Pancreas (tissue), 10 donors: ENCODE results near the gene TIE1. TPM values are rescaled to one million over a fixed set of nuclear protein-coding genes. Genes with fewer than 3 reads are reported as not detected.

Source experiments
- ATAC-seq, 4 donors: fragments of 200-7000 bp; cut with Tn5 transposase; one replicate each; pipeline versions ENCODE4 v1.8.0 to v1.9.1; 2020; ENCODE audit warnings: mild to moderate bottlenecking in 4 of 4, moderate library complexity in 4 of 4
- DNase-seq, 6 donors: peaks; one replicate each; pipeline ENCODE4 v3.0.0-alpha.2; 2020
- FAIRE-seq: peaks from 2 replicates; lab custom pipeline; 2012; peaks lifted over from hg19 to GRCh38; lab: Jason Lieb, UNC
- H3K27ac ChIP-seq, 4 donors: fragments of 200-600 bp; sonication (generic); 1 replicate in 3 of 4; 2 replicates in 1 of 4; pipeline versions ENCODE4 v1.5.0 to v1.8.0; 2020
- H3K27me3 ChIP-seq, 4 donors: fragments of 200-600 bp; one replicate each; pipeline ENCODE4 v1.8.0; 2021
- H3K36me3 ChIP-seq, 3 donors: fragments of 200-600 bp; sonication (generic) in 1 of 3; one replicate each; pipeline versions ENCODE4 v1.5.0 to v1.8.0; 2020 to 2021
- H3K4me1 ChIP-seq, 3 donors: fragments of 200-600 bp; one replicate each; pipeline ENCODE4 v1.8.0; 2021
- H3K4me3 ChIP-seq, 4 donors: fragments of 200-600 bp; sonication (generic) in 2 of 4; one replicate each; pipeline versions ENCODE4 v1.5.0 to v1.8.0; 2020 to 2021
- H3K9me3 ChIP-seq, 4 donors: fragments of 200-600 bp; one replicate each; pipeline ENCODE4 v1.8.0; 2021
- WGBS, 2 donors: extraction: QIAGEN DNeasy Blood & Tissue Kit; methylation state at CpG; one replicate each; pipeline ENCODE4 v1.1.7; 2013; 5-methylcytosine and 5-hydroxymethylcytosine counted together
- intact Hi-C, 3 donors: fragments of 100-400 bp; cut with DNase I; formaldehyde crosslinking; loops; one replicate each; pipeline versions ENCODE4 v1.11.1 to v1.14.2; 2022
- polyA plus RNA-seq, 2 donors: library from polyadenylated mRNA; stranded (reverse); fragments of 200-250 nt; gene quantifications; one replicate each; pipeline ENCODE4 v1.2.3, GENCODE V29; 2013
- total RNA-seq, 6 donors: library from RNA; stranded (reverse); fragmentation: NEBNext Ultra II Directional in 4 of 6; extraction: Animal tissue kit (Norgen Biotek cat#: 25700) in 4 of 6; gene quantifications; one replicate each; pipeline versions ENCODE4 v1.2.1 to v1.2.4, GENCODE V29; 2021 to 2023
- TF ChIP-seq, protein P1 (sequence below), 4 donors: fragments of 200-600 bp; sonication (generic) in 3 of 4; IDR thresholded peaks; one replicate each; pipeline versions ENCODE4 v1.5.0 to v1.8.0; 2021; ENCODE audit warnings: antibody characterized with exemption in 4 of 4
- donor health status: healthy with polysubstance abuse.
- donor health status: DM: no; HTN: no; CAD: no; lungs with moderate emphysema.
- donor health status: DM: no; HTN: no; CAD: no.
- donor health status: control.
- donor health status: control.
- donor health status: Bipolar disorder and iron deficiency.
- donor health status: DM: yes; HTN: yes; CAD: no.
- donor health status: DM: no; HTN: no; CAD: no.
- donor health status: DM: no; HTN: no; CAD: no.
- donor health status: DM: yes; HTN: yes; CAD: no.

The TIE1 gene
- total and polyA plus RNA-seq, 8 donors = 2.1 to 8.3 (median 4.4) TPM

DNA sequence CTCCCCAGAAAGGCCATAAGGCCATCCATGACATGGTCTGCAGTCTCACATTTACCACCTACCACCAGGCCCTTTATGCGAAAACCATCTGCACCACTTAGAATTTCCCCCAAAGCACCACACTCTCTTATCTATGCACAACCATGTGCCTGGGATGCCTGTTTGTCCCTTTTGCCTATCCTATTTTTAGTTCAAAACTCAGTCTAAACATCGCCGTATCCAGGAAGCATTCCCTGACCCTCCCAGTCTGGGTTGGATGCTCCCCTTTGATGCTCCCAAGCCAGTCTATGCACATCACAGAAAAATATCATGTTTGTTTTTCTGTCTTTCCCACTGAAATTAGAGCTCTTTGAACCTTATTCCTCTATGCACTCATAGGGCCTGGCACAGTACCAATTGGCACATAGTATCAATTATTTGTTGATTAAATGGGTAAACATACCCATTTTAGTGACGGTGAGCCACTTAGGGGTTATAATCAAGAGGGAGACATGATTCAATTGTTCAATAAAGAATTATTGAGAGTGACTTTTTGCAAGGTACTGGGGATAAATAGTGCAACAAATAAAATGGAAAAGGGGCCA, 43.6 kb downstream of the TIE1 start:
- no peaks in the 10 kb centered on the region for H3K27me3 ChIP-seq
- TF ChIP-seq, protein P1, sequence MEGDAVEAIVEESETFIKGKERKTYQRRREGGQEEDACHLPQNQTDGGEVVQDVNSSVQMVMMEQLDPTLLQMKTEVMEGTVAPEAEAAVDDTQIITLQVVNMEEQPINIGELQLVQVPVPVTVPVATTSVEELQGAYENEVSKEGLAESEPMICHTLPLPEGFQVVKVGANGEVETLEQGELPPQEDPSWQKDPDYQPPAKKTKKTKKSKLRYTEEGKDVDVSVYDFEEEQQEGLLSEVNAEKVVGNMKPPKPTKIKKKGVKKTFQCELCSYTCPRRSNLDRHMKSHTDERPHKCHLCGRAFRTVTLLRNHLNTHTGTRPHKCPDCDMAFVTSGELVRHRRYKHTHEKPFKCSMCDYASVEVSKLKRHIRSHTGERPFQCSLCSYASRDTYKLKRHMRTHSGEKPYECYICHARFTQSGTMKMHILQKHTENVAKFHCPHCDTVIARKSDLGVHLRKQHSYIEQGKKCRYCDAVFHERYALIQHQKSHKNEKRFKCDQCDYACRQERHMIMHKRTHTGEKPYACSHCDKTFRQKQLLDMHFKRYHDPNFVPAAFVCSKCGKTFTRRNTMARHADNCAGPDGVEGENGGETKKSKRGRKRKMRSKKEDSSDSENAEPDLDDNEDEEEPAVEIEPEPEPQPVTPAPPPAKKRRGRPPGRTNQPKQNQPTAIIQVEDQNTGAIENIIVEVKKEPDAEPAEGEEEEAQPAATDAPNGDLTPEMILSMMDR (IDR thresholded peaks at IDR 0.05) = no peak
- intact Hi-C loops = no loop called here
- H3K27ac ChIP-seq = no peak overlapping the region
- 61 to 62% methylated on average over 4 of the region's 4 CpGs for WGBS, 2 donors
- H3K36me3 ChIP-seq = no peaks in the 10 kb centered on the region
- H3K4me3 ChIP-seq = no peak overlapping the region
- DNase-seq (no peak), ATAC-seq (no peak), FAIRE-seq (no peak)
- H3K9me3 ChIP-seq = no peaks in the 10 kb centered on the region
- H3K4me1 ChIP-seq = peaks cover 0 to 4% (median 0%) of the 10 kb centered on the region in 3 donors

GRCh38 chr1:43345120-43345519, 44.3 kb downstream of the TIE1 start:
- FAIRE-seq (no peak), DNase-seq (no peak), ATAC-seq (no peak)
- 47 to 63% methylated on average over 3 of the region's 3 CpGs for WGBS, 2 donors
- H3K27me3 ChIP-seq = no peaks in the 10 kb centered on the region
- H3K9me3 ChIP-seq = no peaks in the 10 kb centered on the region
- no peak overlapping the region for H3K27ac ChIP-seq
- TF ChIP-seq, protein P1 (IDR thresholded peaks at IDR 0.05) = no peak
- peaks cover 0 to 9% (median 0%) of the 10 kb centered on the region in 3 donors for H3K4me1 ChIP-seq
- H3K4me3 ChIP-seq = no peak overlapping the region
- no peaks in the 10 kb centered on the region for H3K36me3 ChIP-seq
- intact Hi-C loops = no loop called here

- no peak for FAIRE-seq
- H3K27ac ChIP-seq = no peak overlapping the region
- no peak overlapping the region for H3K4me3 ChIP-seq
- no peak for DNase-seq
- ATAC-seq = no peak
- no peaks in the 10 kb centered on the region for H3K27me3 ChIP-seq
- WGBS, 2 donors = 86 to 87% methylated on average over 5 of the region's 5 CpGs
- intact Hi-C loops = no loop called here
- H3K4me1 ChIP-seq = peaks cover 0 to 10% (median 0%) of the 10 kb centered on the region in 3 donors
- TF ChIP-seq, protein P1 (IDR thresholded peaks at IDR 0.05) = no peak
- H3K36me3 ChIP-seq = no peaks in the 10 kb centered on the region
- no peaks in the 10 kb centered on the region for H3K9me3 ChIP-seq
These were observed 45.9 kb downstream of the TIE1 start for GRCh38 chr1:43346636-43347035.

DNA sequence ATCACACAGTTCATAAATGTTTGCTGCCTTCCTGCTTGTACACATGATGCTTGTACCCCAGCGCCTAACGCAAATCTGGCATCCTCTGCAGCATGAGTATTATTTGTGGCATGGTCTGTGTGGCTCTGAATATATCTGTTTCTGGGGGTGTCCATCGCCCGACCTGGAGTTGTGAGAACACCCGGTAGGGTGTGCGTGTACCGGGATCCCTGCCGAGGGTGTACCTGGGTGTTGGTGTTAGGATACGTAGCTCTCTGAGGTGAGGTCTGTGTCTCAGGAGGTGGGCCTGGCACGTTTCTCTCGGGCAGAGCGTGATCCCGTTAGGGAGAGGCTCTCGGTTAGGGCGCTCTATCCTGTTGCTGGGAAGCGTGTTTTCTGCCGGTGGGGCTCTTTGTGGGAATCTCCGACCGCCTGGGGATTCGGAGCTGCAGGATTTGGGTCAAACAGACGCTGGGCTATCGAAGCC, 47.6 kb downstream of the TIE1 start:
- H3K36me3 ChIP-seq = no peaks in the 10 kb centered on the region
- intact Hi-C loops = no loop called here
- no peak for DNase-seq
- TF ChIP-seq, protein P1 (IDR thresholded peaks at IDR 0.05) = no peak
- peak; percentile 33 to 56 (median 46) for ATAC-seq
- peak overlapping the region; percentile 99 to 100 (median 100) for H3K27ac ChIP-seq
- H3K4me1 ChIP-seq = peaks cover 0 to 10% (median 0%) of the 10 kb centered on the region in 3 donors
- H3K4me3 ChIP-seq = peak overlapping the region; percentile 39 to 60 (median 53)
- H3K27me3 ChIP-seq = no peaks in the 10 kb centered on the region
- 9 to 12% methylated on average over 22 of the region's 22 CpGs for WGBS, 2 donors
- H3K9me3 ChIP-seq = no peaks in the 10 kb centered on the region
- no peak for FAIRE-seq
